Nucleus accumbens (tissue), 56 donors: ENCODE measurements around the gene PDE6A.
A peak's percentile ranks its signal among the peaks of the same experiment; 100 is the strongest.
"Not testable (repeated sequence)": the region's sequence is repeated elsewhere in the genome, so short reads cannot be mapped to it uniquely, and the experiment has no call there.

ENCODE experiments used
- DNase-seq, 56 donors: peaks; one replicate each; lab custom pipeline; 2025; lab: John Stamatoyannopoulos, UW

PDE6A gene

DNA sequence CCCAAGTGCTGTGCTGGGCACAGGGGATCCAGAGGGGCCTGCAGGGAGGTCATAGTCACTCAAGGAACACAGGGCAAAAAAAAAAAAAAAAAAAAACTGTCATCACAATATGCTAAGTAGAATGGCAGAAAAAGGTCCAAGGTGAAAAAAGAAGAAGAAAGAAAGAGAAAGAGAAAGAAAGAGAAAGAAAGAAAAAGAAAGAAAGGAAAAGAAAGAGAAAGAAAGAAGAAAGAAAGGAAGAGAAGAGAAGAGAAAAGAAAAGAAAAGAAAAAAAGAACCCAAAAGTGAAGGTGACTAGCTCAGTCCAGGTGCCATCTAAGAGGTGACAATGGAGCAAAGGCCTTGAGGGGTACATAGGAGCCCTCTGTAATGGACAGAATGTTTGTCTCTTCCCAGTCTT, 73.9 kb downstream of the PDE6A start:
- no peak for DNase-seq

DNA sequence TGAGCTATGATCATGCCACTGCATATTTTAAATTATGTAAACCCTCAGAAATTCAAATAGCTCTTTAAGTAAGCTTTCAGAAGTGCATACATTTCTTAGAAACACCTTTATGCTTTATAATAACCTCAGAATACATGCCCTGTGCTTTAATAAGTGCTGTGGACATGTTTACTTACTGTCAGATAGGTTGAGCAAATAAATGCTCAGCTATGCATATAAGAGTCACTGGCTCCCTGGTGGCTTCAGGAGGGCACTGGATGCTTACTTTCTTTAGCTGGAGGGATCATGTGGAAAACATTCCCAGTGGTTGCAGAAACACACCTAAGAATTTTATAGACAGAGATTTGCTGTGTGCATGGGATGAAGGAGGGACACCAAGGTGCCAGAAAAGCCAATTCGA, 74.4 kb downstream of the PDE6A start:
- DNase-seq: no peak

DNA sequence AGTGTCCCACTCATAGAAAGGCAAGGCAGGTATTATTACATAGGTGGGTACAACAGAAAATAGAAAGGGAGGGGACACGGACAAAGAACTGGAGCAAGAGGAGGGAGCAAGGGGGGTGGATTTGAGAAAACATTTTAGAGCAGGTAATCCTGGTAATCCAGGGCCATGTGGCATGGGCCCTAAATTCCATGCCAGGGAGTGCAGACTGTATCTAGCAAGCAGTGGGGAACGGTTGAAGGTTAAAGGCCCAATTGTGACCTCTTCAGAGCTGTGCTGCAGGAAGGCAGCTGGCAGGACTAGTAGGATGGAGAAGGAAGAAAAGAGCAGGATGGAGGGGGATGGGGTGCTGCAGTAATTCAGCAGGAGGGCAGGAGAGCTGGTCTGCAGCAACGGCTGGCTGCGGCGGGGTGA, 75.2 kb downstream of the PDE6A start:
- no peak for DNase-seq

DNA sequence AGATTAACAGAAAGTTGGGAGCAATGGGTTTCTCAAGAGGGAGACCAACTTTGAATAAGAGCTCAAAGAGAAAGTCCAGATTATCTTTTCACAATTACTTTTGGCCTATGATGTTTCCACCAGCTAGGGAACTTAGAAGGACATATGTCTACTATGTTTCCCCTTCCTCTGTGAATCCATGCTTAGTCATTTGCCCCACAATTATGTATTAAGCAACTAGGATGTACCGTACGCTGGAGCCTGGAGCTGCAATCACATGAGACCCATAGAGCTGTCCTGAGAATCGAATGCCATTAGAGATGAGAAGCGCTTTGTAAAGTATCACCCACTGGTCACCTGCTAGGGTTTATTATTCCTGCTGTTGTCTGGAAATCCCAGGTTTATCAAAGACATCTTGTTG, 78.8 kb downstream of the PDE6A start:
- DNase-seq: no peak

DNA sequence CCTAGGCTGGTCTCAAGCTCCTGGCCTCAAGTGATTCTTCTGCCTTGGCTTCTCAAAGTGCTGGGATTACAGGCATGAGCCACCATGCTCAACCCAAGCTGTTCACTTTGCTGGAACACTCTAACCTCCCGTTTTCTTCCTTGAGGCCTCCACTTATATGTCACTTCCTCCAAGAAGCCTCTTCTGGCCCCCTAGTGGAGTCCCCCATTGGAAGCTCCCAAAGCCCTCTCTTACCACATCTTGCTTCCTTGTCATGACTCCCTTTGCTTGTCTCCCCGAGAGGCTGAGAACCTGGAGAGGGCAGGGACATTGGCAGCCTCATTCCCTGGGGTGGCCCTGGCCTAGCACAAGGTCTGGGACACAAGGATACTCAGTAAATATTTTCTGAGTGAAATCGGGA, 80.8 kb downstream of the PDE6A start:
- DNase-seq: no peak

DNA sequence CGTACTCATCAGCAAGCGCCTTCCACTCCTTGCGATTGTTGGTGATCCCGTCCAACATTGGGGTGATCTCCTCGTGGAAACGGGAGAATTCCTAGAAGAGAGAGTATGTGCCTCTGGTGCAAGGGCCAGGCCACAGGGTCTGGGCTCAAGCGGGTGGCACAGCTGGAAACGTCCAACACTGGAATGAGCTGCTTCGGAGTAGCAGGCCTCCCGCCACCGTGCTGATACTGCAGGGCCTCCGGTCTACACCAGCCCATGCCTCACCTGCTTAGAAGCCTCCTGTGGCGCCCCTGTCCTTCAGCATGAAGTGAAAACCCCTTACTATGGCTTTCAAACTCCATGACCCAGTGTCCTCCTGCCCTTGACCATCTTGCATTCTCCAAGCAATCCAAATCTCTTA, 81.4 kb downstream of the PDE6A start:
- no peak for DNase-seq

DNA sequence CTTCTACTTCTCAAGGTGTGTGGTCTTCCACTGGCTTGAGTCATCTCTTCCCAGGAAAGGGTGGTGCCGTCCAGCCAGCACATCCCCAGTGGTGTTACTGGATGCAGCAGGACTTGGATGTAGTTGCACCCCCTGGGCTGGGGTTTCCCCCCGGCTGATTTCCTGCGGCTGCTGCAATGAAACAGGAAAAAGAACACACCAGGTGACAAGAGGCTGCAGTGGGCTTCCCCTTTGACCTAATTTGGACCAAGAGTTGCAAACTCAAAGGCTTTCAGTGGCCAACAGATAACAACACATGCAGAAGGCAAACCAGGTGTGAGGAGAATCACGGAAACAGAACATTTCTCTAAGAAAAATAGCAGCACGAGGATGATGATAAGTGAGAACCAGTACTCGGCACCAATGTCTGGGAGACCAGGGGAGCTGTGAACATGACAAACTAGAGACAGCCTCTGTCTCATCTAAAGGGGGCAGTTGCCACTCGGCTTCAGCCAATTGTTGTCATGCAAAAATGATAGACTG, 83.7 kb downstream of the PDE6A start:
- no peak for DNase-seq

DNA sequence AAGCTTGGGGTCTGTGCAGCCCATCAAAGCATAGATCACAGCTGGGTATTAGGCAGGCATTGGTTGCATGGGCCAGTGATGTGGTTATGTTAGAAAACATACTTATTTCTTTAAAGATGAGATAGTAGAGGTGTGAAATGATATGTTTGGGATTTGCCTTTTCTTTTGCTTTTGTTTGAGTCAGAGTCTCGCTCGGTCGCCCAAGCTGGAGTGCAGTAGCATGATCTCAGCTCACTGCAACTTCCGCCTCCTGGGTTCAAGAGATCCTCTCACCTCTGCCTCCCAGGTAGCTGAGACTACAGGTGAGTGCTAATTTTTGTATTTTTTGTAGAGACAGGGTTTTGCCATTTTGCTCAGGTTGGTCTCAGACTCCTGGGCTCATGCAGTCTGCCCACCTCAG, 84.8 kb downstream of the PDE6A start:
- no peak for DNase-seq

DNA sequence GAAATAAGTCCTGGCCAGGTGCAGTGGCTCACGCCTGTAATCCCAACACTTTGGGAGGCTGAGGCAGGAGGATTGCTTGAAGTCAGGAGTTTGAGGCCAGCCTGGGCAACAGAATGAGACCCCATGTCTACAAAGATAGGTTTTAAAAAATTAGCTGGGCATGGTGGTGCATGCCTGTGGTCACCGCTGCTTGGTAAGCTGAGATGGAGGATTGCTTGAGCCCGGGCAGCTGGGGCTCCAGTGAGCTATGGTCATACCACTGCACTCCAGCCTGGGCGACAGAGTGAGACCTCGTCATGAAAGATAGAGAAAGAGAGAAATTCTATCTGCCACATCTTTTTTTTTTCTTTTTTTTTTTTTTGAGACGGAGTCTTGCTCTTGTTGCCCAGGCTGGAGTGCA, 86.1 kb downstream of the PDE6A start:
- not testable (repeated sequence) for DNase-seq

DNA sequence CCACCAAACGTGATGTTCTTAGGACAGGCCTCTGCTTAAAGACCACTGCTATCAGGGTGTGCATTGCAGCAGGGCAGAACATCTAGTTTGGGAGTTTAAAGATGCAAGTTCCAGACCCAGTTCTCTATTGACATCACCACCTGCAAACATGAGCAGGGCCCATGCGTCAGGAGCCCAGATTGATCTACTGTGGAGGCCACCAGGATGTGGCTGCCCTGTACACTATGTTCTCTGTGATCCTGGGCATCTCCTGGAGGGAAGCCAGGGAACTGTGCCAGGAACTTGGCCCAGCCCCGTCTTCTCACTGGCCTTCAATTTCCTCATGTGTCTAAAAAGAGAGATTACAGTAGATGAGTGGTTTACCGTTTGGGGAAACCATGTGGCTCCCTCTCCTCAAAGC, 87.1 kb downstream of the PDE6A start:
- DNase-seq: peak in 15 of 56 donors; percentile 4 to 42 (median 16)

DNA sequence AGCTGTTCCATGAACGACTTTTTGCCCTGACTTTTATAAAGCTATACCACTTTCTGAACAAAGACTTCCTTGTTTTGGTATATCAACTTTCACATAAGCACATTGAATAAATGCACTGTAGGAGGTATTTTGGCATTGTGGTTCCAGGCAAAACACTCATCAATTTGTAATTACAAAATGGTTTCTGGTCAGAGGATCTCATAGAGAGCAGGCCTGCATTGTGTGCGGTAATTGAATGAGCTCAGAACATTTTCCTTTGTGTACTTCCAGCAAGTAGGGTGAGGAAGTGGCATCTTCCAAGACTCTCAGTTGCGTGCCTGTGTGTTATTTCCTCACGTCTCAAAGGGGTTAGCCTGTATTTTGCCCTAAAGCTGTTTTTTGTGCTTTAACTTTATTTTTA, 89.2 kb downstream of the PDE6A start:
- DNase-seq: no peak

DNA sequence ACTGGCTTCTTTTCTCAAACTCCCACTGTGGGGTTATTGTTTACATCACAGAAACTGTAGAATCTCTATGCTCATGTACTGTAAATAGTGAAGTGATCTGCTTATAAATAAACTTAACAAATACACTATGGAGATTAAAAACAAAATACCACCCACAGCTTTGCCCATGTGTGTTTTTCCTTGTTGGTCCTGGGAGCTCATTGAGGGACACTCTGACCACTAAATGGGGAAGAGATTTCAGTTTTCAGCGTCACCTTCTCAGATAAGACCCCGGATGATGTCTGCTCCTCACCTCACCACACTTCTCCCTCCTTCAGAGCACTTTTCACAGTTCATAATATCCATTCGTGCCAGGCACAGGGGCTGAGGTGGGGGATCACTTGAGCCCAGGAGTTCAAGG, 89.7 kb downstream of the PDE6A start:
- DNase-seq: no peak

DNA sequence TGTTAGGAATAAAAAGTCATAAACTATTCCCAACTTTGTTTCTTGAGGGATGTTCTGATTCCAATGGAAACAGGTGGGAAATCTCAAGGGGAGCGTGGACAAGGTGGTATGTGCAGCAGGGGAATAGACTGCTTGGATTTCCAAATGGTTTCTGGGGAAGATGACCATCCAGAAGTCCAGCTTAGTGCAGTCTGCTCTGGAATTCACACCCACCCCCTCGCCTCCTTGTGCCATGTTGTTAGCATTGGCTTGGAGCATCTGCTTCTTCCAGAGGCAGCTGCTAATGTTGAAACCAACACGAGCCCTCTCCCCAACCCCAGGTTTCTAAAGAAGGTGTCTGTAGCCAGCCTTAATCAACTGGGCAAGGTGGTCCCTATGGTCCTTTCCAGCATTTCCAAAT, 90.9 kb downstream of the PDE6A start:
- DNase-seq: no peak

DNA sequence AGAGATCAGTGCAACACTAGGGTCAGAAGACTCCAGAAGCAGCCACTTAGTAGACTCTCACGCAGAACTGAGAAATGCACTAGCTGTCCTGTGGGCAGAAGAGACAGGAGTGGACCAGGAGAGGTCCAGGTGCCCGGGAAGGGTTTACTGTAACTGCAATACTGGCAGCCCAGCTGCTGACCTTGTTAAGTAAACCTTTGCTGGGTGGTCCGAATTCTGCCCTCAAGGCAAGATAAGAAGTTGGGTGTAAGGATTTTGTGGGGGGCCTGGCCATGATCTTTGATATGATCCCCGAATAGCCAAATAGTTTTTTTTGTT, 91.3 kb downstream of the PDE6A start:
- no peak for DNase-seq

DNA sequence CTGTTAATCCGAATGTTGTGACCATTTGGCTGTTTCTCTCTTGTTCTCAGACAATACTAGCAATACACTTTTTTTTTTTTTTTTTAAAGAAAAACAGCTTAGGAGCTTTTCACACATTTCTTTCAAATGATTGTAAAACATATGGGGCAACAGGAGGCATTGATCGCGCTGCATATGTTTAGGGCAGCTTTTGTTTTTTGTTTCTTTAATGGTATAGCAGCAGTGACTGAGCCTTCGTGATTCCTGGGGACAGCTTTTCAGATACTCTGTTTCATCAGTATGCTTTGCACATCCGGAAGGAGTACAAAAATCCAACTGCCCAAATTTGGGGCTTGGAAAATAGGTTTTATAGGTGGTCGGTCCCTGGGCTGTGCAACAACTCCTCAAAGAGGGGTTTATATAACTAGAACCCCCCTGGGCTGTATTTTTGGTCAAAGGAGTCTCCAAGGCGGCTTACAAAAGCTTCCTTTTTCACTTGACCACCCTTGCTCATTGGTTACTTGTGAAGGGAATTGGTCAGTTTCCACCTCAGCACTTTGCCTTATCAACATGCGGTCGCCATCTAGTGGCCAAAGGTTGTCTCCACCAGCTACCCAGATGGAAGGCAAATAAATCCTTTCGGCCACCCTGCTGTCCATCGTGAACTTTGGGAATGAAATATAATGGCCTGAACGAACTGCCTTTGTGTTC, 91.8 kb downstream of the PDE6A start:
- peak in 48 of 56 donors; percentile 6 to 83 (median 44) for DNase-seq

DNA sequence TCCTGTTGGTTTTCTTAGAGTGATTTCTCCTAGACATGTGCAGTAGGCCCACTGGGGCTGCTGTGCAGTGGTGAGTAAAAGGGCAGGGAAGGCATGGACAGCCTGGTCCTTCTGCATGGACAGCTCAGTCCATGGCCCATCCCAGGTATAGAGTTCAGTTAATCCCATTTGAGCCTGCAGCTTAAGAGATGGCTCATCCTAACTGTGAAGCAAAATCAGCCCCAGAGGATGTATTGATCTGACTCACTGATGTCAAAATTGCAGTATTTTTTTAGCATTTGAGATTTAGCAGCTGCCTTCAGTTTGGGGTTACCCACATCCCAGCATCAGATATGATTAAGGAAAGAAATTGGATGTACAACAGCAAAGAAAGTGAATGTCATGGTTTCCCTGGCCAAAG, 93.4 kb downstream of the PDE6A start:
- no peak for DNase-seq

DNA sequence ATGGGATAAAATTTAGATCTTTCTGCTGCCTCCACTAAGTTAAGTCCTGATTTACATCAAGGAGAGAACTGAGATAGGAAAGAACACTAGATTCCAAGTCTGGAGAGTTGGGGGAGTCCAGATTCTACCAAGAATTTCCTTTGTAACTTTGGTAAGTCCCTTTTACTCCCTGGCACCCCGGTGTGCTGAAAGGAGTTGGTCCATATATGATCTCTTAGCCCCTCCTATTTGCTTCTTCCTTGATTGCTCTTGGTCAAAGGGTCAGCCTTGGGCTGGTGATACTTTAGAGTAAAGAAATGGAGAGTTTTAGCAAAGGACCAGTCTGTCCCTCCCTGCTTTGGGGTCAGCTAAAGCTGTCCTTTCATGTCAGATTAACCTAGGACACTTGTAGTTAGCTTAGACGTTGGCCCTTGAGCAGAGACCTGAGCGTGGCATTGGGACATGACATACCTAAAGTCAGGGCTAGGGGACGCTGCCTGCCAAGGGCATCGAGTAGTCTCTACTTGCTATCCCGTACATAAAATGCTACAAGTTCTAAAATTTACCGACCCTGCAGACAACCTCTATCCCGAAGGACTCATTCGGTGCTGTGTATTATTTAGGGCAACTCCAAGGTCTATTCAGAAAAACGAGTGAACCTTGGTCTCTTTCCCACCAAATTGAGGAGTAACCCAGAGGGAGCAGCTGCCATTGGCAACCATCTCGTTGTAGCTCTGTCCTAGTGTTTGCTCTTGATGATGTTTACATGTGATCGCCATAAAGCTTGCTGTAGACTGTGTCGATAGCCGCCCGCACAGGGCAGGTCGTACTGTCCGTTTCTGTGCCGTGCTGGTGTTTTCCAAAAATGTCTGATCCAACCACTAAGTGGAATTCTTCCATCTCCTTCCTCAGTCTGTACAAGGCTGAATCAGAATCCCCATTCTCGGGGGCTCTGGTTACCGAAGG, 94.4 kb downstream of the PDE6A start:
- DNase-seq: no peak

DNA sequence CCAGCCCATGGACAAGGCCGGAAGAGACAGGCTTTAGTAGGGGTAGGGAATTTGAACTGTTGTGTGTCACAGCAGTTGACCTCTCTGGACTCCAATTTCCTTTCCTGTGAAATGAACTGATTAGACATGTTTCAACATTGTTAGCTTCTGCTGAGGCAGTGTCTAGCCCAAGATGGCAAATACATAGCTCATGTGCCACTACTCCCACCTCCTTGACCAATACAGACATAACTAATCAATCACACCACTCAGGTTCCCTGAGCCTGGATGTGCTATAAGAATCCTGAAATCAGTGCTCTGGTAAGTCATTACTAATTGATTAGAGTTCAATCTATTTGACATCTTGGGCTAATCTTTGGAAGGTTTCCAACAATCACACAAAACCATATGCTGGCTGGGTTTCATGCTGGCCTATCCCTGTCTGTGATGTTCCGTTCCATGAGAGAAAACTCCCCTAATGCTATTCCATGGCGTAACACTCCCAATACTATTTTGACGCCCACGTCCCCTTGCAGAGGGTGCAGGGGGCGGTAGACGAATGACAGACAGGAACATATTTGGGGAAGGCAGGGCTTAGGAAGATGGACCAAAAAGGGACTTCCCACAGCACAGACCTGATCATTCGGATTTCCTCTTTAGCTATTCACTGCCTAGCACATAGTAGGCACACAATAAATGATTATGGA, 95.2 kb downstream of the PDE6A start:
- peak in 10 of 56 donors; percentile 3 to 37 (median 19) for DNase-seq

DNA sequence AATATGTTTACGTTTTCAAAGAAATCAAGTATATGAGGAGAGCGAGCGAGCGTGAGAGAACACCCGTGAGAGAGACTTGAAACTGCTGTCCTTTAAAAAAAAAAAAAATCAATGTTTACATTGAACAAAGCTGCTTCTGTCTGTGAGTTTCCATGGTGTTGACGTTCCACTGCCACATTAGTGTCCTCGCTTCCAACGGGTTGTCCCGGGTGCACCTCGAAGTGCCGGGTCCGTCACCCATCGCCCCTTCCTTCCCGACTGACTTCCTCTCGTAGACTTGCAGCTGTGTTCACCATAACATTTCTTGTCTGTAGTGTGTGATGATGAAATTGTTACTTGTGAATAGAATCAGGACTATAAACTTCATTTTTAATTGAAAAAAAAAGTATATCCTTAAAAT, 97.0 kb downstream of the PDE6A start:
- DNase-seq: no peak

DNA sequence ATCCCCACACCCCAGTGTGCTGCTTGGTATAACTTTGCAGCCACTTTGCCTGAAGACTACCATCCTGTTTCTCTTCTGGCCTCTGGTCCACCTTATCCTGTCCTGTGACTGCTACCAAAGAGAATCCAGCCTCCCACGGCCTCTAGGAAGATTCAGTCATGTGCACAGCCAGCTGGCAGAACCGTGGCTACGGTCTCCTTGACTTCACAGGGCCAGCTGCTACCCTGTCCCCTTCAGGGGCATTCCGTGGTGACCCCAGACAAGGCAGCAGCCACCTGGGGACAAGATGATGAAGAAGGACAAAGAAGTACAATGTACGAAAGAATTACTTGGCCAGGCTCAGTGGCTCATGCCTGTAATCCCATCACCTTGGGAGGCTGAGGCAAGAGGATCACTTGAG, 98.6 kb downstream of the PDE6A start:
- no peak for DNase-seq

DNA sequence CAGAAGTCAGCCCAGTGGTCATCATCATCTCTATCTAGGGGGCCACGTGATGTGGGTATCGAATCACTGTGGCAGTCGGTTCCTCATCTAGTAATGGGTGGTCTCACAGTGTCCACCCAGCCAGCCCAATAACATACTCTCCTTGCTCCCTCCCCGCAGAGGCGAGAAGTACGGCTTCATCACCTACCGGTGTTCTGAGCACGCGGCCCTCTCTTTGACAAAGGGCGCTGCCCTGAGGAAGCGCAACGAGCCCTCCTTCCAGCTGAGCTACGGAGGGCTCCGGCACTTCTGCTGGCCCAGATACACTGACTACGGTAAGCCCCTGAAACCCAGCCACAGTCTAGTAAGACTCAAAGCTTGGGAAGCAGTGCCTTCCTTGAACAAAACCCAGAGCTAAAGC, 99.0 kb downstream of the PDE6A start:
- no peak for DNase-seq
